B cell (primary cell): Measurements from ENCODE around the gene FBN2. TPM values are rescaled to one million over a fixed set of nuclear protein-coding genes. Genes with fewer than 3 reads are reported as not detected.

Source experiments
- ATAC-seq: fragments of 200-7000 bp; cut with Tn5 transposase; one replicate; pipeline ENCODE4 v1.10.0; 2021; ENCODE audit warnings: low read depth, mild to moderate bottlenecking, moderate number of reproducible peaks, moderate library complexity
- CTCF ChIA-PET: fragments of 350-600 bp; sonication (Branson Sonifier 250); formaldehyde crosslinking; loops from one replicate; lab custom pipeline; 2021; ENCODE audit warnings: antibody characterized with exemption, inconsistent platforms; lab: Charles Lee
- POLR2A ChIA-PET: fragments of 350-600 bp; sonication (Branson Sonifier 250); formaldehyde crosslinking; loops from one replicate; lab custom pipeline; 2021; ENCODE audit warnings: antibody characterized with exemption; lab: Charles Lee
- DNase-seq: peaks from one replicate; pipeline ENCODE4 v3.0.0; 2013
- H2AFZ ChIP-seq: 2 replicates; pipeline ENCODE4 v1.6.1; 2012; ENCODE audit warnings: mild to moderate bottlenecking, low read depth, low read length; ENCODE audit not compliant: insufficient read depth, poor library complexity, severe bottlenecking
- H3K27ac ChIP-seq, 2 donors: 1 replicate in 1 of 2; 2 replicates in 1 of 2; pipeline ENCODE4 v1.5.1; 2012 to 2013; ENCODE audit warnings: low read length in 2 of 2, mild to moderate bottlenecking in 2 of 2, moderate library complexity in 1 of 2
- H3K27me3 ChIP-seq, 4 experiments: fragments of 200-600 bp in 1 of 4; sonication (generic) in 1 of 4; replicated peaks in 1 of 4; 1 replicate in 2 of 4; 2 replicates in 2 of 4; pipeline versions ENCODE4 v1.6.1 to v1.7.0; 2013 to 2016; ENCODE audit warnings: low read length in 3 of 4, mild to moderate bottlenecking in 2 of 4, mixed read lengths in 1 of 4, moderate library complexity in 1 of 4; ENCODE audit not compliant: insufficient read depth in 4 of 4, control insufficient read depth in 3 of 4; ENCODE audit errors: control extremely low read depth in 1 of 4
- H3K36me3 ChIP-seq, 2 experiments: replicated peaks in 1 of 2; 1 replicate in 1 of 2; 2 replicates in 1 of 2; pipeline versions ENCODE4 v1.6.1 to v1.7.1; 2013; ENCODE audit warnings: low read length in 1 of 2; ENCODE audit not compliant: insufficient read depth in 2 of 2, control insufficient read depth in 1 of 2; ENCODE audit errors: control extremely low read depth in 1 of 2, extremely low read depth in 1 of 2
- H3K4me1 ChIP-seq, 2 donors: fragments of 200-600 bp in 1 of 2; sonication (generic) in 1 of 2; 1 replicate in 1 of 2; 2 replicates in 1 of 2; pipeline versions ENCODE4 v1.5.1 to v1.6.1; 2013 to 2017; ENCODE audit warnings: low read length in 2 of 2; ENCODE audit not compliant: control insufficient read depth in 2 of 2, insufficient read depth in 2 of 2
- H3K4me2 ChIP-seq: replicated peaks from 2 replicates; pipeline ENCODE3; 2012; ENCODE audit warnings: mild to moderate bottlenecking, low read depth, low read length; ENCODE audit not compliant: poor library complexity, severe bottlenecking
- H3K4me3 ChIP-seq, 5 experiments: fragments of 200-600 bp in 1 of 5; sonication (generic) in 1 of 5; 1 replicate in 3 of 5; 2 replicates in 2 of 5; pipeline versions ENCODE4 v1.5.1 to v1.7.0; 2011 to 2016; ENCODE audit warnings: low read length in 4 of 5, mild to moderate bottlenecking in 4 of 5, low read depth in 2 of 5, control low read depth in 1 of 5, moderate library complexity in 1 of 5; ENCODE audit not compliant: insufficient read depth in 1 of 5; ENCODE audit errors: control extremely low read depth in 1 of 5, extremely low read depth in 1 of 5
- H3K79me2 ChIP-seq: fragments of 200-600 bp; sonication (generic); one replicate; pipeline ENCODE4 v1.6.0; 2016; ENCODE audit warnings: low read length; ENCODE audit not compliant: control insufficient read depth, insufficient read depth
- H3K9ac ChIP-seq: fragments of 200-600 bp; sonication (generic); 2 replicates; pipeline ENCODE4 v1.6.1; 2017; ENCODE audit warnings: mild to moderate bottlenecking, low read length, moderate library complexity
- H3K9me3 ChIP-seq, 3 donors: one replicate each; pipeline versions ENCODE4 v1.6.1 to v1.7.1; 2013; ENCODE audit warnings: low read length in 2 of 3; ENCODE audit not compliant: control insufficient read depth in 2 of 3, insufficient read depth in 1 of 3; ENCODE audit errors: control extremely low read depth in 1 of 3
- H4K20me1 ChIP-seq: 2 replicates; pipeline ENCODE4 v1.6.0; 2012; ENCODE audit warnings: mild to moderate bottlenecking, low read length; ENCODE audit not compliant: insufficient read depth, control insufficient read depth, poor library complexity, severe bottlenecking
- H3K27ac Mint-ChIP-seq: one replicate; pipeline ENCODE4 v1.8.0; 2021; ENCODE audit warnings: mixed read lengths
- H3K27me3 Mint-ChIP-seq: one replicate; pipeline ENCODE4 v1.8.0; 2021; ENCODE audit warnings: mixed read lengths
- H3K4me1 Mint-ChIP-seq: one replicate; pipeline ENCODE4 v1.8.0; 2021; ENCODE audit warnings: mixed read lengths
- H3K4me3 Mint-ChIP-seq: one replicate; pipeline ENCODE4 v1.8.0; 2021; ENCODE audit warnings: mixed read lengths
- H3K9me3 Mint-ChIP-seq: one replicate; pipeline ENCODE4 v1.8.0; 2022; ENCODE audit warnings: mixed read lengths; ENCODE audit not compliant: insufficient read depth
- CTCF ChIP-seq: fragments of 200-600 bp; IDR thresholded peaks from one replicate; pipeline ENCODE4 v1.8.0; 2022; ENCODE audit warnings: antibody characterized with exemption, mild to moderate bottlenecking
- EZH2 ChIP-seq: IDR thresholded peaks from 2 replicates; pipeline ENCODE4 v1.6.1; 2012; ENCODE audit warnings: borderline replicate concordance, low read depth, mild to moderate bottlenecking, moderate library complexity, low read length; ENCODE audit not compliant: insufficient read depth, poor library complexity, severe bottlenecking
- WGBS: methylation state at CpG from one replicate; pipeline ENCODE4 v1.1.5; 2013; ENCODE audit warnings: missing lambda C conversion rate; ENCODE audit not compliant: insufficient coverage; 5-methylcytosine and 5-hydroxymethylcytosine counted together
- intact Hi-C: fragments of 100-400 bp; cut with micrococcal nuclease; formaldehyde crosslinking; loops from one replicate; pipeline ENCODE4 v1.10.0; 2022
- polyA plus RNA-seq: library from polyadenylated mRNA; depleted of rRNA; stranded (reverse); fragments of >200 nt; gene quantifications from 2 replicates; pipeline ENCODE4 v1.2.3, GENCODE V29; 2012
- total RNA-seq, 2 donors: library from RNA; stranded (reverse); fragments of 120-200 nt in 1 of 2; gene quantifications; 1 replicate in 1 of 2; 2 replicates in 1 of 2; pipeline versions ENCODE4 v1.2.3 to v1.2.4, GENCODE V29; 2013 to 2022

Gene FBN2
- total and polyA plus RNA-seq, 2 donors (not counting 1 experiment from before 2014, with no cell fraction given): 0.03 TPM; not detected in 1

GRCh38 chr5:128549496-128549895 is 11.5 kb upstream of the FBN2 start:
- ATAC-seq (no peak), DNase-seq (no peak)
- Histone ChIP-seq H3K79me2 (no peaks in the 10 kb centered on the region), H3K36me3 (no peaks in the 10 kb centered on the region), H3K27me3 (no peaks in the 10 kb centered on the region), H3K4me3 (no peak overlapping the region), H3K27ac (no peak overlapping the region), H3K4me1 (no peaks in the 10 kb centered on the region), H3K9me3 (peaks cover 0 to 14% (median 10%) of the 10 kb centered on the region in 3 donors), H3K9ac (no peak overlapping the region), H2AFZ (no peak overlapping the region), H4K20me1 (no peaks in the 10 kb centered on the region), H3K4me2 (no peak overlapping the region)
- no peak for TF ChIP-seq EZH2
- TF ChIP-seq CTCF: no peak
- intact Hi-C loops: no loop called here
- peaks cover 10% of the 10 kb centered on the region for H3K9me3 Mint-ChIP-seq
- no peaks in the 10 kb centered on the region for H3K4me1 Mint-ChIP-seq
- H3K4me3 Mint-ChIP-seq: no peak overlapping the region
- no peaks in the 10 kb centered on the region for H3K27me3 Mint-ChIP-seq
- CTCF ChIA-PET: no interaction called here
- POLR2A ChIA-PET: no interaction called here
- H3K27ac Mint-ChIP-seq: no peak overlapping the region

- Histone ChIP-seq H3K27ac (no peak overlapping the region), H4K20me1 (no peaks in the 10 kb centered on the region), H3K4me1 (no peaks in the 10 kb centered on the region), H3K9ac (no peak overlapping the region), H3K27me3 (no peaks in the 10 kb centered on the region), H3K4me3 (no peak overlapping the region), H2AFZ (no peak overlapping the region), H3K36me3 (no peaks in the 10 kb centered on the region), H3K79me2 (no peaks in the 10 kb centered on the region), H3K4me2 (no peak overlapping the region), H3K9me3 (peaks cover 0 to 6% (median 3%) of the 10 kb centered on the region in 3 donors)
- TF ChIP-seq CTCF (no peak), EZH2 (no peak)
- Mint-ChIP-seq H3K9me3 (no peaks in the 10 kb centered on the region), H3K4me1 (no peaks in the 10 kb centered on the region), H3K27me3 (no peaks in the 10 kb centered on the region), H3K27ac (no peak overlapping the region), H3K4me3 (no peak overlapping the region)
- WGBS: 78% methylated on average over 4 of the region's 5 CpGs
- intact Hi-C loops: no loop called here
- ChIA-PET CTCF (no interaction called here), POLR2A (no interaction called here)
- no peak for ATAC-seq
- no peak for DNase-seq
These were observed 8.7 kb upstream of the FBN2 start for GRCh38 chr5:128546658-128547281.
